CD14-positive monocyte (primary cell): ENCODE measurements around the gene HERC6. TPM values are rescaled to one million over a fixed set of nuclear protein-coding genes. Genes with fewer than 3 reads are reported as not detected.

ENCODE experiments used
- DNase-seq, 3 donors: peaks; one replicate each; pipeline ENCODE4 v3.0.0-alpha.2; 2011 to 2022
- H2AFZ ChIP-seq: 2 replicates; pipeline ENCODE4 v1.6.0; 2012; ENCODE audit warnings: mild to moderate bottlenecking, low read depth, low read length, inconsistent platforms; ENCODE audit not compliant: insufficient read depth, poor library complexity, severe bottlenecking
- H3K27ac ChIP-seq, 2 donors: 1 replicate in 1 of 2; 2 replicates in 1 of 2; pipeline ENCODE4 v1.5.1; 2012 to 2013; ENCODE audit warnings: low read length in 2 of 2, control low read depth in 1 of 2, inconsistent platforms in 1 of 2, low read depth in 1 of 2, mild to moderate bottlenecking in 1 of 2
- H3K27me3 ChIP-seq, 2 donors: one replicate each; pipeline versions ENCODE4 v1.6.0 to v1.6.1; 2011 to 2013; ENCODE audit warnings: low read length in 2 of 2; ENCODE audit not compliant: control insufficient read depth in 2 of 2, insufficient read depth in 2 of 2
- H3K36me3 ChIP-seq, 2 donors: replicated peaks in 1 of 2; 1 replicate in 1 of 2; 2 replicates in 1 of 2; pipeline versions ENCODE4 v1.5.1 to v1.6.1; 2012 to 2013; ENCODE audit warnings: low read length in 2 of 2, control low read depth in 1 of 2, inconsistent platforms in 1 of 2, mild to moderate bottlenecking in 1 of 2; ENCODE audit not compliant: insufficient read depth in 2 of 2, control insufficient read depth in 1 of 2
- H3K4me1 ChIP-seq, 2 donors: 1 replicate in 1 of 2; 2 replicates in 1 of 2; pipeline versions ENCODE4 v1.5.1 to v1.6.1; 2012 to 2013; ENCODE audit warnings: low read length in 2 of 2, control low read depth in 1 of 2, inconsistent platforms in 1 of 2, mild to moderate bottlenecking in 1 of 2, moderate library complexity in 1 of 2; ENCODE audit not compliant: insufficient read depth in 2 of 2, control insufficient read depth in 1 of 2
- H3K4me2 ChIP-seq: replicated peaks from 2 replicates; pipeline ENCODE3; 2012; ENCODE audit warnings: low read length, moderate library complexity, mild to moderate bottlenecking; ENCODE audit not compliant: poor library complexity, severe bottlenecking; ENCODE audit errors: extremely low read depth
- H3K4me3 ChIP-seq, 3 experiments: fragments of 200-600 bp in 1 of 3; sonication (generic) in 1 of 3; replicated peaks in 1 of 3; 1 replicate in 2 of 3; 2 replicates in 1 of 3; pipeline ENCODE4 v1.5.1; 2011 to 2013; ENCODE audit warnings: low read length in 3 of 3, mild to moderate bottlenecking in 3 of 3, control low read depth in 2 of 3, low read depth in 2 of 3, inconsistent platforms in 1 of 3, moderate library complexity in 1 of 3
- H3K79me2 ChIP-seq: 2 replicates; pipeline ENCODE4 v1.6.0; 2012; ENCODE audit warnings: mild to moderate bottlenecking, control low read depth, inconsistent platforms, low read length, moderate library complexity; ENCODE audit not compliant: insufficient read depth
- H3K9ac ChIP-seq: 2 replicates; pipeline ENCODE4 v1.6.0; 2017; ENCODE audit warnings: low read length, mild to moderate bottlenecking; ENCODE audit not compliant: insufficient read depth, poor library complexity, severe bottlenecking
- H3K9me3 ChIP-seq, 2 donors: replicated peaks in 1 of 2; 1 replicate in 1 of 2; 2 replicates in 1 of 2; pipeline versions ENCODE4 v1.5.1 to v1.6.1; 2012 to 2013; ENCODE audit warnings: low read length in 2 of 2, control low read depth in 1 of 2; ENCODE audit not compliant: control insufficient read depth in 1 of 2, insufficient read depth in 1 of 2
- H4K20me1 ChIP-seq: 2 replicates; pipeline ENCODE4 v1.6.0; 2012; ENCODE audit warnings: mild to moderate bottlenecking, low read length, control low read depth, moderate library complexity; ENCODE audit not compliant: insufficient read depth
- H3K27ac Mint-ChIP-seq, 7 donors: one replicate each; pipeline ENCODE4 v1.8.0; 2020; ENCODE audit warnings: mild to moderate bottlenecking in 7 of 7, mixed read lengths in 7 of 7, moderate library complexity in 6 of 7, inconsistent platforms in 2 of 7
- H3K27me3 Mint-ChIP-seq, 3 donors: one replicate each; pipeline ENCODE4 v1.8.0; 2021 to 2022; ENCODE audit warnings: low read depth in 3 of 3, mild to moderate bottlenecking in 3 of 3, mixed read lengths in 3 of 3, moderate library complexity in 3 of 3, inconsistent platforms in 1 of 3
- H3K36me3 Mint-ChIP-seq, 2 donors: one replicate each; pipeline ENCODE4 v1.8.0; 2020; ENCODE audit warnings: mixed read lengths in 2 of 2, inconsistent platforms in 1 of 2, mild to moderate bottlenecking in 1 of 2
- H3K4me1 Mint-ChIP-seq: one replicate; pipeline ENCODE4 v1.8.0; 2020; ENCODE audit warnings: mild to moderate bottlenecking, mixed read lengths
- H3K4me3 Mint-ChIP-seq, 2 donors: one replicate each; pipeline ENCODE4 v1.8.0; 2020; ENCODE audit warnings: mild to moderate bottlenecking in 2 of 2, mixed read lengths in 2 of 2, moderate library complexity in 1 of 2
- H3K9me3 Mint-ChIP-seq, 7 donors: one replicate each; pipeline ENCODE4 v1.8.0; 2020 to 2022; ENCODE audit warnings: mixed read lengths in 7 of 7, mild to moderate bottlenecking in 6 of 7, moderate library complexity in 6 of 7, inconsistent platforms in 2 of 7
- WGBS: methylation state at CpG from one replicate; pipeline ENCODE4 v1.1.5; 2013; ENCODE audit warnings: missing lambda C conversion rate; ENCODE audit not compliant: insufficient coverage; 5-methylcytosine and 5-hydroxymethylcytosine counted together
- intact Hi-C, 2 donors: fragments of 100-400 bp; cut with micrococcal nuclease; formaldehyde crosslinking; loops; one replicate each; pipeline versions ENCODE4 v1.15.0 to v1.15.1; 2023
- polyA plus RNA-seq, 3 donors: library from polyadenylated mRNA; depleted of rRNA in 1 of 3; unstranded in 2 of 3; stranded (reverse) in 1 of 3; fragments of 300-500 nt in 2 of 3; fragments of >200 nt in 1 of 3; fragmentation: Illumina TruSeq in 2 of 3; gene quantifications; 1 replicate in 2 of 3; 2 replicates in 1 of 3; pipeline ENCODE4 v1.2.3, GENCODE V29; 2012 to 2021
- TF ChIP-seq, protein P1 (sequence below): fragments of 200-600 bp; IDR thresholded peaks from one replicate; pipeline ENCODE4 v1.8.0; 2022; ENCODE audit warnings: antibody characterized with exemption, mild to moderate bottlenecking

The HERC6 gene
- polyA plus RNA-seq, 3 donors, result 4.1 to 9.4 (median 6.1) TPM

DNA sequence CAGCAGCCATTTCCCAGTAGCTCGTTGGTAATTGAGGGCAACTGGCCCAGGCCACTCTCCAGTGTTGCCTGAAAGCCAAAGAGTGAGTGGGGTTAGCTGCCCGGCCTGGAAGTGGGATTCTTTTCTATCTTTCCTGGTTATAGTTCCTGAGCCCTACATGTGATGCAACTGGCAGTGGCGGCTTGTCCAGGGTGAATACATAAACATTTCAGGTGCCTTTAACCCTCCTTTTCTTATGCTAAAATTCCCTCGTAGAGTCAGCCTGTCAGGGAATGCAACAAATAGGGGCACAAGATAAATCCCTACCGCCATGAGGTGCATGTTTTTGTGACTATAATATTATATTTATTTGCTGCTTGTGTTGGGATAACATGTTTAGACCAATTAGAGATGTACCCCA is 64.8 kb downstream of the HERC6 start:
- no peaks in the 10 kb centered on the region for H3K4me1 ChIP-seq
- H3K27ac ChIP-seq, result no peak overlapping the region
- H3K27me3 Mint-ChIP-seq, result peaks cover 0 to 1% (median 0%) of the 10 kb centered on the region in 3 donors
- DNase-seq, result no peak
- no peaks in the 10 kb centered on the region for H3K79me2 ChIP-seq
- H3K27me3 ChIP-seq, result no peaks in the 10 kb centered on the region
- H3K4me1 Mint-ChIP-seq, result no peaks in the 10 kb centered on the region
- H3K27ac Mint-ChIP-seq, result no peak overlapping the region
- peaks cover 4 to 26% of the 10 kb centered on the region in 2 donors for H3K36me3 ChIP-seq
- H3K9me3 ChIP-seq, result no peaks in the 10 kb centered on the region
- WGBS, result 92% methylated on average over 2 of the region's 5 CpGs
- no peak overlapping the region for H2AFZ ChIP-seq
- no peak overlapping the region for H3K9ac ChIP-seq
- H3K4me3 ChIP-seq, result no peak overlapping the region
- TF ChIP-seq, protein P1, sequence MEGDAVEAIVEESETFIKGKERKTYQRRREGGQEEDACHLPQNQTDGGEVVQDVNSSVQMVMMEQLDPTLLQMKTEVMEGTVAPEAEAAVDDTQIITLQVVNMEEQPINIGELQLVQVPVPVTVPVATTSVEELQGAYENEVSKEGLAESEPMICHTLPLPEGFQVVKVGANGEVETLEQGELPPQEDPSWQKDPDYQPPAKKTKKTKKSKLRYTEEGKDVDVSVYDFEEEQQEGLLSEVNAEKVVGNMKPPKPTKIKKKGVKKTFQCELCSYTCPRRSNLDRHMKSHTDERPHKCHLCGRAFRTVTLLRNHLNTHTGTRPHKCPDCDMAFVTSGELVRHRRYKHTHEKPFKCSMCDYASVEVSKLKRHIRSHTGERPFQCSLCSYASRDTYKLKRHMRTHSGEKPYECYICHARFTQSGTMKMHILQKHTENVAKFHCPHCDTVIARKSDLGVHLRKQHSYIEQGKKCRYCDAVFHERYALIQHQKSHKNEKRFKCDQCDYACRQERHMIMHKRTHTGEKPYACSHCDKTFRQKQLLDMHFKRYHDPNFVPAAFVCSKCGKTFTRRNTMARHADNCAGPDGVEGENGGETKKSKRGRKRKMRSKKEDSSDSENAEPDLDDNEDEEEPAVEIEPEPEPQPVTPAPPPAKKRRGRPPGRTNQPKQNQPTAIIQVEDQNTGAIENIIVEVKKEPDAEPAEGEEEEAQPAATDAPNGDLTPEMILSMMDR, result no peak
- H3K9me3 Mint-ChIP-seq, result peaks cover 3 to 12% (median 7%) of the 10 kb centered on the region in 7 donors
- no peaks in the 10 kb centered on the region for H4K20me1 ChIP-seq
- no peak overlapping the region for H3K4me3 Mint-ChIP-seq
- H3K36me3 Mint-ChIP-seq, result peaks cover 23 to 26% of the 10 kb centered on the region in 2 donors
- intact Hi-C loops, result no loop called here
- no peak overlapping the region for H3K4me2 ChIP-seq

- TF ChIP-seq, protein P1, result no peak
- no peak overlapping the region for H3K27ac Mint-ChIP-seq
- Histone ChIP-seq H3K36me3 (peaks cover 4 to 21% of the 10 kb centered on the region in 2 donors), H3K4me1 (no peaks in the 10 kb centered on the region), H3K27ac (no peak overlapping the region), H3K4me3 (no peak overlapping the region), H3K27me3 (no peaks in the 10 kb centered on the region), H3K9ac (no peak overlapping the region), H4K20me1 (no peaks in the 10 kb centered on the region), H3K4me2 (no peak overlapping the region), H2AFZ (no peak overlapping the region), H3K9me3 (no peaks in the 10 kb centered on the region), H3K79me2 (no peaks in the 10 kb centered on the region)
- H3K27me3 Mint-ChIP-seq, result peaks cover 0 to 1% (median 0%) of the 10 kb centered on the region in 3 donors
- no peaks in the 10 kb centered on the region for H3K4me1 Mint-ChIP-seq
- H3K36me3 Mint-ChIP-seq, result peaks cover 17% of the 10 kb centered on the region in 2 donors
- intact Hi-C loops, result no loop called here
- no peak for DNase-seq
- H3K4me3 Mint-ChIP-seq, result no peak overlapping the region
- peaks cover 3 to 12% (median 7%) of the 10 kb centered on the region in 7 donors for H3K9me3 Mint-ChIP-seq
- 94% methylated on average over 4 of the region's 4 CpGs for WGBS
Measured at GRCh38 chr4:88445252-88445651, 66.6 kb downstream of the HERC6 start.
